Natural killer cell (primary cell): Measurements from ENCODE around the gene TMEM245. TPM values are rescaled to one million over a fixed set of nuclear protein-coding genes. Genes with fewer than 3 reads are reported as not detected.
"Not testable (repeated sequence)": the region's sequence is repeated elsewhere in the genome, so short reads cannot be mapped to it uniquely, and the experiment has no call there.

ENCODE experiments used
- ATAC-seq, 3 donors: fragments of 150-1000 bp in 2 of 3; fragments of 200-7000 bp in 1 of 3; cut with Tn5 transposase; 1 replicate in 1 of 3; 2 replicates in 2 of 3; pipeline ENCODE4 v1.10.0; 2021; ENCODE audit warnings: mild to moderate bottlenecking in 2 of 3, moderate library complexity in 2 of 3
- DNase-seq, 2 donors: peaks; one replicate each; pipeline versions ENCODE4 v3.0.0 to v3.0.0-alpha.2; 2013 to 2021; ENCODE audit warnings: mixed read lengths in 1 of 2
- H3K27ac ChIP-seq: one replicate; pipeline ENCODE4 v1.5.1; 2013; ENCODE audit warnings: mild to moderate bottlenecking, low read length
- H3K27me3 ChIP-seq: one replicate; pipeline ENCODE4 v1.6.1; 2013; ENCODE audit warnings: low read length; ENCODE audit not compliant: control insufficient read depth, insufficient read depth
- H3K36me3 ChIP-seq: one replicate; pipeline ENCODE4 v1.6.1; 2013; ENCODE audit warnings: low read length; ENCODE audit not compliant: control insufficient read depth, insufficient read depth
- H3K4me1 ChIP-seq: one replicate; pipeline ENCODE4 v1.6.1; 2013; ENCODE audit warnings: low read length; ENCODE audit not compliant: control insufficient read depth, insufficient read depth
- H3K4me3 ChIP-seq: one replicate; pipeline ENCODE4 v1.5.1; 2013; ENCODE audit warnings: low read length
- H3K9me3 ChIP-seq: one replicate; pipeline ENCODE4 v1.6.1; 2013; ENCODE audit warnings: low read length; ENCODE audit not compliant: control insufficient read depth, insufficient read depth
- H3K27ac Mint-ChIP-seq, 2 donors: one replicate each; pipeline ENCODE4 v1.8.0; 2022; ENCODE audit warnings: mild to moderate bottlenecking in 2 of 2, mixed read lengths in 2 of 2, moderate library complexity in 1 of 2
- H3K27me3 Mint-ChIP-seq, 2 donors: one replicate each; pipeline ENCODE4 v1.8.0; 2022; ENCODE audit warnings: low read depth in 2 of 2, mixed read lengths in 2 of 2
- H3K36me3 Mint-ChIP-seq: one replicate; pipeline ENCODE4 v1.8.0; 2022; ENCODE audit warnings: mixed read lengths
- H3K4me1 Mint-ChIP-seq, 2 donors: one replicate each; pipeline ENCODE4 v1.8.0; 2022; ENCODE audit warnings: mixed read lengths in 2 of 2
- H3K4me3 Mint-ChIP-seq: one replicate; pipeline ENCODE4 v1.8.0; 2022; ENCODE audit warnings: mild to moderate bottlenecking, moderate library complexity, mixed read lengths
- H3K9me3 Mint-ChIP-seq, 2 donors: one replicate each; pipeline ENCODE4 v1.8.0; 2022; ENCODE audit warnings: mixed read lengths in 2 of 2
- WGBS: methylation state at CpG from one replicate; pipeline ENCODE4 v1.1.7; 2013; ENCODE audit warnings: missing lambda C conversion rate; ENCODE audit not compliant: insufficient coverage; 5-methylcytosine and 5-hydroxymethylcytosine counted together
- intact Hi-C: fragments of 100-400 bp; cut with micrococcal nuclease; formaldehyde crosslinking; loops from one replicate; pipeline ENCODE4 v1.14.2; 2022
- total RNA-seq, 4 donors: library from RNA; stranded (reverse); fragments of 120-200 nt in 1 of 4; gene quantifications; one replicate each; pipeline versions ENCODE4 v1.2.3 to v1.2.4, GENCODE V29; 2013 to 2022
- TF ChIP-seq, protein P1 (sequence below): fragments of 200-600 bp; IDR thresholded peaks from one replicate; pipeline ENCODE4 v1.8.0; 2022; ENCODE audit warnings: antibody characterized with exemption

Gene TMEM245
- total RNA-seq, 3 donors from 2014 or later (not counting 1 experiment from before 2014, with no cell fraction given) = 14.5 to 22.5 (median 21.8) TPM

DNA sequence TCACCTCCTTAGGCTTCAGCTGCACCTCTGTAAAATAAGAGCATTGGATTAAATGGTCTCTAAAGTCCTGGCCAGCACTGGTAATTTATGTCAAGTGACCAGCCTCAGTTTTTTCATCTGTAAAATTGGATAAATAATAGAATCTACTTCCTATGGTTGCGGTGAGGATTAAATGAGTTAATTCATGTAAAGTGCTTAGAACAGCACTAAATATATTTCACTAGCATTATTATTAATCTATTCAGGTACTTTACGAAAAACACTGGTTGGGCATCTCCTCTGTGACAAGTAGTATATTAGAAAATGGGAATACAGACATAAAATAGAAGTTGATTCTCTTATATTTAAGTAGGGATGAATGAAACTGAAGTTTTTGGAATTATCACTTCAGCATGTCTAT, 13.8 kb upstream of the TMEM245 start:
- H3K9me3 Mint-ChIP-seq = no peaks in the 10 kb centered on the region
- Histone ChIP-seq H3K27ac (no peak overlapping the region), H3K36me3 (no peaks in the 10 kb centered on the region), H3K4me3 (no peak overlapping the region), H3K9me3 (no peaks in the 10 kb centered on the region), H3K27me3 (no peaks in the 10 kb centered on the region), H3K4me1 (no peaks in the 10 kb centered on the region)
- no peak overlapping the region for H3K27ac Mint-ChIP-seq
- intact Hi-C loops = no loop called here
- H3K27me3 Mint-ChIP-seq = peaks cover 2 to 5% of the 10 kb centered on the region in 2 donors
- no peak for ATAC-seq
- WGBS = no CpG with 5 or more reads among the region's 2 CpGs
- H3K4me1 Mint-ChIP-seq = no peaks in the 10 kb centered on the region
- H3K36me3 Mint-ChIP-seq = peaks cover 4% of the 10 kb centered on the region
- no peak for DNase-seq
- no peak overlapping the region for H3K4me3 Mint-ChIP-seq
- TF ChIP-seq, protein P1, sequence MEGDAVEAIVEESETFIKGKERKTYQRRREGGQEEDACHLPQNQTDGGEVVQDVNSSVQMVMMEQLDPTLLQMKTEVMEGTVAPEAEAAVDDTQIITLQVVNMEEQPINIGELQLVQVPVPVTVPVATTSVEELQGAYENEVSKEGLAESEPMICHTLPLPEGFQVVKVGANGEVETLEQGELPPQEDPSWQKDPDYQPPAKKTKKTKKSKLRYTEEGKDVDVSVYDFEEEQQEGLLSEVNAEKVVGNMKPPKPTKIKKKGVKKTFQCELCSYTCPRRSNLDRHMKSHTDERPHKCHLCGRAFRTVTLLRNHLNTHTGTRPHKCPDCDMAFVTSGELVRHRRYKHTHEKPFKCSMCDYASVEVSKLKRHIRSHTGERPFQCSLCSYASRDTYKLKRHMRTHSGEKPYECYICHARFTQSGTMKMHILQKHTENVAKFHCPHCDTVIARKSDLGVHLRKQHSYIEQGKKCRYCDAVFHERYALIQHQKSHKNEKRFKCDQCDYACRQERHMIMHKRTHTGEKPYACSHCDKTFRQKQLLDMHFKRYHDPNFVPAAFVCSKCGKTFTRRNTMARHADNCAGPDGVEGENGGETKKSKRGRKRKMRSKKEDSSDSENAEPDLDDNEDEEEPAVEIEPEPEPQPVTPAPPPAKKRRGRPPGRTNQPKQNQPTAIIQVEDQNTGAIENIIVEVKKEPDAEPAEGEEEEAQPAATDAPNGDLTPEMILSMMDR = no peak

DNA sequence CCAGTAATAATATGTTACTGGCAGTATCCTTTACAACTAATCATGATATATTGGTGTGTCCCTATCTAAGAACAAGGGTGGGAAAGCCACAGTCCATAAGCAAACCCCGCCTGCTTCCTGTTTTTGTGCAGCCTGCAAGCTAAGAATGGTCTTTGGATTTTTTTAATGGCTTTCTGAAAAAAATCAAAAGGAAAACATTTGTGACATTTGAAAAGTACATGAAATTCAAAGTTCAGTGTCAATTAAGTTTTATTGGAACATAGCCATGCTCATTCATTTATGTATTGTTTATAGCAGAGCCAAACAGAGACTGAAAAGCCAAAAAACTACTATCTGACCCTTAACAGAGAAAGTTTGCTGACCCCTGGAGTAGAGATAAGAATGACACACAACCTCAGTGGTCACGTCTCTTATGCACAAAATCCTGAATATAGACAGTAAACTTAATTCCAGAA, 12.8 kb upstream of the TMEM245 start:
- DNase-seq (no peak), ATAC-seq (no peak)
- 20% methylated on average over 1 of the region's 2 CpGs for WGBS
- Histone ChIP-seq H3K27ac (no peak overlapping the region), H3K36me3 (no peaks in the 10 kb centered on the region), H3K4me3 (no peak overlapping the region), H3K4me1 (no peaks in the 10 kb centered on the region), H3K27me3 (no peaks in the 10 kb centered on the region), H3K9me3 (no peaks in the 10 kb centered on the region)
- intact Hi-C loops = no loop called here
- Mint-ChIP-seq H3K36me3 (peaks cover 4% of the 10 kb centered on the region), H3K4me3 (no peak overlapping the region), H3K9me3 (no peaks in the 10 kb centered on the region), H3K27ac (no peak overlapping the region), H3K4me1 (no peaks in the 10 kb centered on the region), H3K27me3 (peaks cover 2 to 5% of the 10 kb centered on the region in 2 donors)
- TF ChIP-seq, protein P1 = no peak

DNA sequence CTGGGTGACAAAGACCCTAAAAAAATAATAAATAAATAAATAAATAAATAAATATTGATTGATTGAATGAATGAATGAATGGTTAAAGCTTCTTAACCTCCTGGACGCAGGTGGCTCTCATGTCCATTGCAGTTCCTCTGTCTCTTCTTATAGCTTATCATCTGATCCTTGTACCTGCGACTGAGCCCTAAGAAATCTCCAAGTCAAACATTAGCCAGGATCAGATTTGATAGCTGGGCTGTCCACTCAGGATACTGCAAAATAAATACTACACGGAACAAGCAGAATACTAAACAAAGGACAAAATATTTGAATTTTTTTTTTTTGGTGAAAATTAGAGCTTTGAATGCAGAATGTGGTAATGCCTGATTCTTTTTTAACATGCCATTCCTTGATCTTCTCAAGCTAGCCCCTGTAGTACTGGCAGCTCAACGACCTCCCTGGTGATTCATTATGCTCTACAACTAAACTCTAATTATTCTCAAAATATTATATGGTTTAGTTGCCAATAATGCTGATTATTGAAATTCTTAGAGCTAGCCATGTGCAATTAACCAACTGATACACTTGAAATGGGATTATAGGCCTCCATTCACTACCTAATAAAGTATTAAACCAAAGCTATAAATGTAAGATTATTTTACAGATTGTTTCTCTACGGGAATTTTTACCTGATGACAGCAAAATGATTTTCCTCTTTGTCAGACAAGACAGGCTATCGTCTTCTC, 9.9 kb upstream of the TMEM245 start:
- no peak overlapping the region for H3K4me3 Mint-ChIP-seq
- no peaks in the 10 kb centered on the region for H3K27me3 Mint-ChIP-seq
- intact Hi-C loops = no loop called here
- H3K36me3 Mint-ChIP-seq = no peaks in the 10 kb centered on the region
- Histone ChIP-seq H3K4me3 (no peak overlapping the region), H3K27ac (no peak overlapping the region), H3K27me3 (no peaks in the 10 kb centered on the region), H3K9me3 (no peaks in the 10 kb centered on the region), H3K4me1 (no peaks in the 10 kb centered on the region), H3K36me3 (no peaks in the 10 kb centered on the region)
- DNase-seq = no peak
- TF ChIP-seq, protein P1 = no peak
- 80% methylated on average over 3 of the region's 6 CpGs for WGBS
- no peak overlapping the region for H3K27ac Mint-ChIP-seq
- H3K4me1 Mint-ChIP-seq = no peaks in the 10 kb centered on the region
- ATAC-seq = no peak
- H3K9me3 Mint-ChIP-seq = no peaks in the 10 kb centered on the region

DNA sequence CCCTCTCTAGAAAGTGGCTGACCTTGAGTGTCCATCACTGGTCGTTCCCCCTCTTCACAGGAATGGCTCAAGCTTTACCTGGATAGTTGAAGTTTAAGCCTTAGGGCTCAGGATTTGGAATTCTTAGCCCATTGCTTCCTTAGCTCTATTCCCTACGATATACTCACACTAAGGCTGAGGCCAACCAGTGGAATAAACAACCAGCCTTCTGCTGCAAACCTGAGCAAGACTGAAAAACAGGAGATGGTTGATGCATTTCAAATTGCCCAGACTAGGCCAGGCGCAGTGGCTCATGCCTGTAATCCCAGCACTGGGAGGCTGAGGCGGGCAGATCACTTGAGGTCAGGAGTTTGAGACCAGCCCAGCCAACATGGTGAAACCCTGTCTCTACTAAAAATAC, 6.9 kb upstream of the TMEM245 start:
- DNase-seq, H3K27ac ChIP-seq, intact Hi-C loops, H3K4me1 ChIP-seq, H3K9me3 Mint-ChIP-seq, H3K36me3 ChIP-seq, H3K27me3 ChIP-seq, H3K4me1 Mint-ChIP-seq, H3K27ac Mint-ChIP-seq, H3K27me3 Mint-ChIP-seq, ATAC-seq, H3K9me3 ChIP-seq, H3K4me3 ChIP-seq, H3K4me3 Mint-ChIP-seq, H3K36me3 Mint-ChIP-seq: not testable (repeated sequence)
- WGBS = 83% methylated on average over 4 of the region's 4 CpGs
